K562 (cell line): ENCODE data around the gene ARHGEF38. TPM values are rescaled to one million over a fixed set of nuclear protein-coding genes. Genes with fewer than 3 reads are reported as not detected.
A peak's percentile ranks its signal among the peaks of the same experiment; 100 is the strongest.

Source experiments
- ATAC-seq: fragments of 200-7000 bp; cut with Tn5 transposase; 3 replicates; pipeline ENCODE4 v1.9.1; 2020; ENCODE audit warnings: moderate library complexity
- BruUV-seq: library from RNA; stranded (reverse); fragments of 400-500 nt; replicated peaks from 2 replicates; lab custom pipeline; 2021; lab: Mats Ljungman, UMichigan
- CTCF ChIA-PET: fragments of 300-600 bp; formaldehyde crosslinking; extraction: SDS; loops from one replicate; lab custom pipeline; 2021; ENCODE audit warnings: low intra/inter-chr PET ratio; lab: Yijun Ruan, JAX
- POLR2A ChIA-PET: fragments of 300-600, 350-650 bp; sonication (Branson Sonifier 250); formaldehyde crosslinking; extraction: SDS; loops from one replicate; lab custom pipeline; 2021; ENCODE audit warnings: antibody characterized with exemption, inconsistent platforms; lab: Yijun Ruan, JAX
- DNase-seq, 4 experiments: peaks; one replicate each; pipeline versions ENCODE4 v3.0.0 to v3.0.0-alpha.2; 2011 to 2018; ENCODE audit warnings: low spot score in 3 of 4, mixed read lengths in 3 of 4; ENCODE audit errors: extremely low read depth in 1 of 4
- FAIRE-seq: peaks from 2 replicates; lab custom pipeline; 2011; peaks lifted over from hg19 to GRCh38; lab: Jason Lieb, UNC
- H2AFZ ChIP-seq: 2 replicates; pipeline ENCODE4 v1.6.0; 2011; ENCODE audit warnings: low read depth, low read length, control low read depth, inconsistent platforms
- H3K27ac ChIP-seq: fragments of 200-600 bp; 3 replicates; pipeline ENCODE4 v1.8.0; 2011; ENCODE audit warnings: low read depth, mild to moderate bottlenecking, control low read depth, inconsistent platforms, low read length, moderate library complexity, mixed read lengths; ENCODE audit errors: extremely low read depth
- H3K27me3 ChIP-seq, 2 experiments: fragments of 300-600 bp in 1 of 2; 2 replicates in 1 of 2; 3 replicates in 1 of 2; pipeline versions ENCODE4 v1.6.0 to v1.8.0; 2011; ENCODE audit warnings: inconsistent platforms in 2 of 2, low read length in 2 of 2, mild to moderate bottlenecking in 1 of 2, mixed read lengths in 1 of 2, moderate library complexity in 1 of 2; ENCODE audit not compliant: control insufficient read depth in 2 of 2, insufficient read depth in 2 of 2
- H3K36me3 ChIP-seq: fragments of 300-600 bp; 3 replicates; pipeline ENCODE4 v1.8.0; 2011; ENCODE audit warnings: mild to moderate bottlenecking, low read length, inconsistent platforms; ENCODE audit not compliant: control insufficient read depth, insufficient read depth
- H3K4me1 ChIP-seq, 2 experiments: fragments of 200-600 bp in 1 of 2; replicated peaks in 1 of 2; 2 replicates in 1 of 2; 3 replicates in 1 of 2; pipeline versions ENCODE4 v1.5.1 to v1.8.0; 2011; ENCODE audit warnings: inconsistent platforms in 2 of 2, low read length in 2 of 2, mild to moderate bottlenecking in 1 of 2, mixed read lengths in 1 of 2, moderate library complexity in 1 of 2; ENCODE audit not compliant: control insufficient read depth in 2 of 2, insufficient read depth in 2 of 2
- H3K4me2 ChIP-seq: 2 replicates; pipeline ENCODE4 v1.6.1; 2011; ENCODE audit warnings: low read length, control low read depth, inconsistent platforms, mixed read lengths; ENCODE audit not compliant: insufficient read depth
- H3K4me3 ChIP-seq: fragments of 200-600 bp; sonication (generic), shearing (Covaris generic); 2 replicates; pipeline ENCODE4 v1.5.1; 2016; ENCODE audit warnings: control low read depth, inconsistent platforms
- H3K79me2 ChIP-seq: fragments of 200-600 bp; 3 replicates; pipeline ENCODE4 v1.8.0; 2011; ENCODE audit warnings: low read length, inconsistent platforms; ENCODE audit not compliant: control insufficient read depth, insufficient read depth
- H3K9ac ChIP-seq, 2 experiments: 2 replicates each; pipeline versions ENCODE4 v1.6.0 to v1.6.1; 2011; ENCODE audit warnings: low read depth in 2 of 2, low read length in 2 of 2, control low read depth in 1 of 2, inconsistent platforms in 1 of 2, mild to moderate bottlenecking in 1 of 2, mixed read lengths in 1 of 2; ENCODE audit not compliant: insufficient read depth in 1 of 2
- H3K9me1 ChIP-seq: one replicate; pipeline ENCODE4 v1.6.0; 2011; ENCODE audit warnings: inconsistent platforms, mild to moderate bottlenecking, low read length, moderate library complexity; ENCODE audit not compliant: control insufficient read depth, insufficient read depth
- H3K9me3 ChIP-seq: replicated peaks from 2 replicates; pipeline ENCODE4 v1.5.1; 2011; ENCODE audit warnings: low read depth, low read length, inconsistent platforms; ENCODE audit not compliant: control insufficient read depth, insufficient read depth
- H4K20me1 ChIP-seq: replicated peaks from 2 replicates; pipeline ENCODE4 v1.6.1; 2011; ENCODE audit warnings: low read length, inconsistent platforms, mixed read lengths; ENCODE audit not compliant: control insufficient read depth, insufficient read depth
- CCNT2 ChIP-seq: IDR thresholded peaks from 2 replicates; pipeline ENCODE4 v1.6.1; 2011; ENCODE audit warnings: borderline replicate concordance, low read depth, mild to moderate bottlenecking, moderate library complexity, mixed read lengths, low read length; ENCODE audit not compliant: insufficient read length; ENCODE audit errors: extremely low read depth
- ZBTB11 ChIP-seq, 3 experiments: fragments of 200-800 bp in 1 of 3; fragments of 250-450 bp in 1 of 3; fragments of 450-650 bp in 1 of 3; sonication (Bioruptor Pico) in 1 of 3; sonication (Bioruptor generic) in 1 of 3; formaldehyde crosslinking in 1 of 3; IDR thresholded peaks; 2 replicates each; pipeline versions ENCODE4 v1.6.1 to v1.8.0; 2016 to 2022; ENCODE audit warnings: mild to moderate bottlenecking in 2 of 3, missing genetic modification characterization in 2 of 3, missing compliant biosample characterization in 1 of 3, moderate library complexity in 1 of 3
- WGBS: fragments of 100-300 bp; shearing (Covaris generic); methylation state at CpG from one replicate; pipeline ENCODE4 v1.1.6; 2016; ENCODE audit warnings: low coverage, mixed read lengths; ENCODE audit not compliant: insufficient coverage; ENCODE audit errors: missing lambda C conversion rate; 5-methylcytosine and 5-hydroxymethylcytosine counted together
- in situ Hi-C: fragments of 300-500 bp; cut with MboI; formaldehyde crosslinking; loops from 4 replicates; pipeline ENCODE4 v1.15.0; 2018; ENCODE audit warnings: inconsistent platforms, mixed read lengths
- intact Hi-C: fragments of 100-400 bp; cut with micrococcal nuclease; formaldehyde crosslinking; loops from 2 replicates; pipeline ENCODE4 v1.14.2; 2022
- polyA plus RNA-seq, 8 experiments: library from polyadenylated mRNA; depleted of rRNA in 4 of 8; stranded (reverse) in 5 of 8; unstranded in 3 of 8; fragments of >200 nt; fragmentation: Nextera tagmentation in 2 of 8; fragmentation: Illumina TruSeq in 1 of 8; extraction: Ambion mirVana in 2 of 8; extraction: Trizol in 1 of 8; gene quantifications; 2 replicates each; pipeline versions ENCODE4 v1.2.1 to v1.2.3, GENCODE V29; 2011 to 2014; ENCODE audit warnings: inconsistent platforms in 1 of 8, missing spikeins in 1 of 8
- total RNA-seq, 7 experiments: library from RNA; depleted of rRNA in 6 of 7; stranded (reverse); fragments of >200 nt in 6 of 7; fragmentation: Illumina TruSeq in 2 of 7; extraction: Trizol in 2 of 7; gene quantifications; 2 replicates each; pipeline versions ENCODE4 v1.2.1 to v1.2.3, GENCODE V29; 2011 to 2021; ENCODE audit warnings: low replicate concordance in 1 of 7
- TF ChIP-seq, protein P1 (sequence below): fragments of 450-650 bp; IDR thresholded peaks from 2 replicates; pipeline ENCODE4 v1.6.1; 2016

The ARHGEF38 gene
- total and polyA plus RNA-seq, 9 of the 15 experiments (the other 6 are each of a cell fraction or from before 2014, with no cell fraction given) = 0.17 TPM; not detected in 8

- H3K36me3 ChIP-seq = peaks cover 19% of the 10 kb centered on the region
- no peaks in the 10 kb centered on the region for H3K27me3 ChIP-seq
- peaks cover 92% of the 10 kb centered on the region for H3K79me2 ChIP-seq
- no peaks in the 10 kb centered on the region for H3K9me1 ChIP-seq
- H3K9ac ChIP-seq = peak overlapping the region; percentile 88 to 98
- peak overlapping the region; percentile 93 for H3K4me3 ChIP-seq
- DNase-seq (peak in 2 of 4 experiments; percentile 43 to 59), ATAC-seq (peak; percentile 79), FAIRE-seq (no peak)
- CTCF ChIA-PET = no interaction called here
- BruUV-seq = TSS peak; percentile 58
- in situ Hi-C loops (no loop called here), intact Hi-C loops (no loop called here)
- POLR2A ChIA-PET = interaction anchor here (0.6 to 1.4 kb wide), 2 partner anchors 42 to 670 kb away, joined by 3 read pairs; no protein-coding TSS in a partner anchor
- WGBS = 0% methylated on average over 6 of the region's 11 CpGs
- peaks cover 0 to 6% of the 10 kb centered on the region in 2 experiments; a peak in 2 of 5 replicates for H3K4me1 ChIP-seq
- no peaks in the 10 kb centered on the region for H4K20me1 ChIP-seq
- peak overlapping the region; percentile 86 for H3K27ac ChIP-seq
- no peaks in the 10 kb centered on the region for H3K9me3 ChIP-seq
- TF ChIP-seq CCNT2 (peak; percentile 3), ZBTB11 (CRISPR knock-in tag; IDR thresholded peaks at IDR 0.05) (peak in 1 of 3 experiments; percentile 0; a peak in 1 of 6 replicates)
- TF ChIP-seq, protein P1, sequence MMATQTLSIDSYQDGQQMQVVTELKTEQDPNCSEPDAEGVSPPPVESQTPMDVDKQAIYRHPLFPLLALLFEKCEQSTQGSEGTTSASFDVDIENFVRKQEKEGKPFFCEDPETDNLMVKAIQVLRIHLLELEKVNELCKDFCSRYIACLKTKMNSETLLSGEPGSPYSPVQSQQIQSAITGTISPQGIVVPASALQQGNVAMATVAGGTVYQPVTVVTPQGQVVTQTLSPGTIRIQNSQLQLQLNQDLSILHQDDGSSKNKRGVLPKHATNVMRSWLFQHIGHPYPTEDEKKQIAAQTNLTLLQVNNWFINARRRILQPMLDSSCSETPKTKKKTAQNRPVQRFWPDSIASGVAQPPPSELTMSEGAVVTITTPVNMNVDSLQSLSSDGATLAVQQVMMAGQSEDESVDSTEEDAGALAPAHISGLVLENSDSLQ = no peak
- H2AFZ ChIP-seq = peak overlapping the region; percentile 87
- H3K4me2 ChIP-seq = peak overlapping the region; percentile 91
Observed at GRCh38 chr4:105709081-105709450, 156.6 kb downstream of the ARHGEF38 start.
